LNCaP clone FGC (cell line): ENCODE measurements around the gene NDUFA5.
"Not testable (repeated sequence)": the region's sequence is repeated elsewhere in the genome, so short reads cannot be mapped to it uniquely, and the experiment has no call there.

Source experiments
- DNase-seq: peaks from one replicate; pipeline ENCODE4 v3.0.0-alpha.2; 2011; ENCODE audit warnings: low read depth
- H3K4me3 ChIP-seq: 2 replicates; pipeline ENCODE4 v1.5.1; 2011; ENCODE audit warnings: mild to moderate bottlenecking, low read depth, low read length, control low read depth
- TF ChIP-seq, protein P1 (sequence below): IDR thresholded peaks from 2 replicates; pipeline ENCODE4 v1.5.1; 2012; ENCODE audit warnings: mild to moderate bottlenecking; ENCODE audit not compliant: control insufficient read depth, insufficient read depth; ENCODE audit errors: extremely low read depth

Gene NDUFA5

DNA sequence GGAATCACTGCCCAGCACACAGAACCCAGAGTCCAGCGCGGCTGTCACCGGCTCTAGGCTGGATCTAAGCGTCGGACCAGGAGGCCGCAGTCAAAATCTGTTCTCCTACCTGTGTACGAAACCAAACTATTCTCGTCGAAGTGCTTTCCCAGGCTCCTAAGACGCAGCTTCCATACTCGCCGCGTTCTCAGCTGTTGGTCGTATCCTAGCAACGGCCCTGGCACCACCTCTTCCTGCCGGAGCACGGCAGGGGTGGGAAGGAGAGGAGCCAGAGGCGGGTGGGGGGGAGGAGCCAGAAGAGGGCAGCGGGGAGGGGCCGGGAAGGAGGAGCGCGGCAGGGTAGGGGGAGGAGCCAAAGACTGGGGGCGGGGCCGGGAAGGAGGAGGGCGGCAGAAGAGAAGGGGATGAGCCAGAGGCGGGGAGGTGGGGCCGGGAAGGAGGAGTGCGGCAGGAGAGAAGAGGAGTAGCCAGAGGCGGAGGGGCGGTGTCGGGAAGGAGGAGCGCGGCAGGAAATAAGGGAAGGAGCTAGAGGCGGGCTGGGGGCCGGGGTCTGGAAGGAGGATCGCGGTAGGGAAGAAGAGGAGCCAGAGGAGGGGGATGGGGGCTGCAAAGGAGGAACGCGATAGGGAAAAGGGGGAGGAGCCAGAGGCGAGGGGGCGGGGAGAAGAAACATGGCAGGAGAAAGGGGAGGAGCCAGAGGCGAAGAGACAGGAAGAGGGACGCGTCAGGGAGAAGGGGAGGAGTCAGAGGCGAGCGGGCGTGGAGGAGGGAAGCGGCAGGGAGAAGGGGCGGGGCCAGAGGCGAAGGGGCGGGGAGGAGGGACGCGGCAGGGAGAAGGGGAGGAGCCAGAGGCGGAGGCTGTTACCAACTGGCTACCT, 23.0 kb downstream of the NDUFA5 start, which contains the start of gene IQUB:
Gene IQUB, minus strand, starts transcription at position 213 of the 878 bp plus-strand sequence. CDS start 22,255 bp downstream, outside the sequence.
- TF ChIP-seq, protein P1, sequence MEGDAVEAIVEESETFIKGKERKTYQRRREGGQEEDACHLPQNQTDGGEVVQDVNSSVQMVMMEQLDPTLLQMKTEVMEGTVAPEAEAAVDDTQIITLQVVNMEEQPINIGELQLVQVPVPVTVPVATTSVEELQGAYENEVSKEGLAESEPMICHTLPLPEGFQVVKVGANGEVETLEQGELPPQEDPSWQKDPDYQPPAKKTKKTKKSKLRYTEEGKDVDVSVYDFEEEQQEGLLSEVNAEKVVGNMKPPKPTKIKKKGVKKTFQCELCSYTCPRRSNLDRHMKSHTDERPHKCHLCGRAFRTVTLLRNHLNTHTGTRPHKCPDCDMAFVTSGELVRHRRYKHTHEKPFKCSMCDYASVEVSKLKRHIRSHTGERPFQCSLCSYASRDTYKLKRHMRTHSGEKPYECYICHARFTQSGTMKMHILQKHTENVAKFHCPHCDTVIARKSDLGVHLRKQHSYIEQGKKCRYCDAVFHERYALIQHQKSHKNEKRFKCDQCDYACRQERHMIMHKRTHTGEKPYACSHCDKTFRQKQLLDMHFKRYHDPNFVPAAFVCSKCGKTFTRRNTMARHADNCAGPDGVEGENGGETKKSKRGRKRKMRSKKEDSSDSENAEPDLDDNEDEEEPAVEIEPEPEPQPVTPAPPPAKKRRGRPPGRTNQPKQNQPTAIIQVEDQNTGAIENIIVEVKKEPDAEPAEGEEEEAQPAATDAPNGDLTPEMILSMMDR, result no peak
- peak; percentile 88 for DNase-seq
- H3K4me3 ChIP-seq, result peak within 1 kb of the TSS; percentile 73

DNA sequence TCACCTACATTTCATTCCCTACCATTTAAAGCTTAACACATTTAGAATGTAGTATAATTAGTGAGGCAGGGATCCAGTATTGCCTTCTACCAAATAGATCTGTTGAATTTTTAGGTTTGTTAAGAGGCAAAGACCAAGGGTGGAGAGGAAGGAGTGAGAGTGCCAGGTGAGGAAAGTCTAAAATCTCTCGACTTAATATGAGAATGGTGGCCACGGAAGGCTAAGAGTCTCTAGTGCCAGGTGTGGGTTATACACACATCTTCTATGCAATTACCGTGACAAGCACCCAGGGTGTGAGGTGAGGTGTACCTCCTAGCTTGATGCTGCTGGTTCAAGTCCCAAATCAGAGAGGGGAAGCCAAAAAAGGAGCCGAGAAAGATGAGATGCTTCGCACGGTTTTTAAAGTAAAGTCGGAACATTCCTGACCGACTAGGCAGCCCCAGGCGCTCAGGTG, 23.7 kb downstream of the NDUFA5 start:
- TF ChIP-seq, protein P1, result no peak
- no peak for DNase-seq
- H3K4me3 ChIP-seq, result peak overlapping the region; percentile 73

DNA sequence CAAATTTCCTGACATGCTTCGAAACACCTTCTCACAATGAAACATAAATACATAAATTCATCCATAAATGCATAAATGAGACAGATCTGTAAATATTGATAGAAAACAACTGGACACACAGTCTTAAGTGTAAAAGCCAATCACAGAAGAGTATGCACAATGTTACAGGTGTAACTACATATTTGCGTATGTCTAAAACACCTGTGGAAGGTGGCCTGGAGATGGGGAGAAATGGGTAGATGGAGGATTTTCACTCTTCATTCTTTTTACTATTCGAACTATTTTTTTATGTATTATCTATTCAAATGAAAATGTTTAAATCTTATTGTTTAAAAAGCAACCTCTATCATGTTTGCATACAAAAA, 24.1 kb downstream of the NDUFA5 start:
- no peak for DNase-seq
- TF ChIP-seq, protein P1, result no peak
- H3K4me3 ChIP-seq, result peak overlapping the region; percentile 73

DNA sequence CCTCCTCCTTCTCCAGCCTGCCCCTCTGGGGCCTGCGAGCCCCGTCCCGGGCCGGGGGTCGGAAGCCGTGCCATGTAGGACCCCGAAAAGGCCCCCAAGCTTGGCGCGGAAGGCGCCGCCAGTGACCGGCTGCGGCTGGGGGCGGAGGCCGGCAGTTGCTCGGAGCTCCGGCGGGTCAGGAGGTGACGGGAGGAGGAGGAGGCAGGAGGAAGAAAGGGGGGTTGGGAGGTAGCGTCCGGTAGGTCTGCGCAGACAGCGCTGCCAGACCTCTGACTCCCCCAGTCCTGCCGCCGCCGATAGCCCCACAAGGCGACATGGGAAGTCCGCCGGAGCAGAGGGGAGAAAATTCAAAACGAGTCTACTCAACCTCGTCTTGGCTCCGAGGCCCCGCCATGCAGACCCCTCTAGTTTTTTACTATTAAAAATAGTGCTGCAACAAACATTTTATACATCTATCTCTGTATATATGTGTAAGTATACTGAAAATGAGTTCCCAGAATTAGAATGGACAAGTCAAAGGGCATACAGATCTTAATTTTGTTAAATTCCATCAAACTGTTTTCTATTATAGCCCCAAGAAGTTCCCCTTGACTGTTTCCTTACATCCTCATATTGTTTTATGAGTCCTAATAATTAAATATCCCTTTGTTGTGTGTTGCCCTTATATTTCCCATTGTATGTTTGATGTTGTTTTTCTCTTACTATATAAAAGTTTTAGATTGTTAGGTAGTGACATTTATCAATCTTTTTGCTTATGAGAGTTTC, 24.6 kb downstream of the NDUFA5 start:
- not testable (repeated sequence) for DNase-seq, H3K4me3 ChIP-seq

DNA sequence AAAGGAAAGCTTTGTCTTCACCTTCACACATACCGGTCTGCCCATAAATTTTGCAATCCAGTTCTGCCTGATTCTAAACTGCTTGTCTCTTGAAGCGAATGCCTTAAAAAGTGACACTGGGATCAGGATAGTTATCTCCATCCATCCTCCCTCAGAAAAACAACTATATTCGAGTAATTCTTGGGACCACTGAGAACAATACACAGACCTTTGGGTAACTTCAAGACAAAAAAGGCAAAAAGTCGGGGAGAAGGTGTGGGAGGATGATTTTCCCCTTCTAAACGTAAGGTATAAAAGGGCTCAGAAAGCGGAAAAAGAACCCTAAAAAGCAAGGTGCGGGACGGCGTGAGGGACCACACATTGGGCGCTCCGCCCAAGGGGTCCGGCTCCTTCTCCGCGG, 25.3 kb downstream of the NDUFA5 start:
- not testable (repeated sequence) for DNase-seq, H3K4me3 ChIP-seq

DNA sequence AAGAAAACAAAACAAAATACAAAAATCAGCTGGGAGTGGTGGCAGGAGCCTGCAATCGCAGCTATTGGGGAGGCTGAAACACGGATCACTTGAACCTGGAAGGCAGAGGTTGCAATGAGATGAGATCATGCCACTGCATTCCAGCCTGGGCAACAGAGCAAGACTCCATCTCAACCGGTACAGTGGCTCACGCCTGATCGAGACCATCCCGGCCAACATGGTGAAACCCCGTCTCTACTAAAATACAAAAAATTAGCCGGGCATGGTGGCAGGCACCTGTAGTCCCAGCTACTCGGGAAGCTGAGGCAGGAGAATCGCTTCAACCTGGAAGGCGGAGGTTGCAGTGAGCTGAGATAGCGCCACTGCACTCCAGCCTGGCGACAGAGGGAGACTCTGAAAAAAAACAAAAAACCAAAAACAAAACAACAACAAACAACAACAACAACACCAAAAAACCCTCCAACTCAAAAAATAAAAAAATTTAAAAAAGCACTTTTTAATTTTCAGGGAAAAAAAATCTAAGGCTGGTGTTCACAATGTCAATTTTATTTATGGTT, 27.5 kb downstream of the NDUFA5 start:
- not testable (repeated sequence) for H3K4me3 ChIP-seq, DNase-seq

DNA sequence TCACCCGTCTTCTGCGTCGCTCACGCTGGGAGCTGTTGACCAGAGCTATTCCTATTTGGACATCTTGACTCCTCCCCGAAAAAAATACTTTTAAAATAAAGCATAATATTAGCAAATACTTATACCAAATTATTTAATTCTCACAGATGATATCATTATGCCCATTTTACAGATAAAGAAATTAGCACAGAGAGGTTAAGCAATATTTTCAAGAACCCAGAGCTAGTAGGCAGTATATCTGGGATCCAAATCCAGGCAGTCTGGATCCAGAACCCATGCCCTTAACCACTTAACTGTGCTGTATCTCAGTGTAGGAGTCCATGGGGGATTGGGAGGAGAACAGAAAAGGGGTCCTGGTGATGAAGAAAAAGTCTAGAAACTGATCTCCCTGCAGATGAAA, 29.4 kb downstream of the NDUFA5 start:
- TF ChIP-seq, protein P1, result no peak
- no peak overlapping the region for H3K4me3 ChIP-seq
- no peak for DNase-seq

DNA sequence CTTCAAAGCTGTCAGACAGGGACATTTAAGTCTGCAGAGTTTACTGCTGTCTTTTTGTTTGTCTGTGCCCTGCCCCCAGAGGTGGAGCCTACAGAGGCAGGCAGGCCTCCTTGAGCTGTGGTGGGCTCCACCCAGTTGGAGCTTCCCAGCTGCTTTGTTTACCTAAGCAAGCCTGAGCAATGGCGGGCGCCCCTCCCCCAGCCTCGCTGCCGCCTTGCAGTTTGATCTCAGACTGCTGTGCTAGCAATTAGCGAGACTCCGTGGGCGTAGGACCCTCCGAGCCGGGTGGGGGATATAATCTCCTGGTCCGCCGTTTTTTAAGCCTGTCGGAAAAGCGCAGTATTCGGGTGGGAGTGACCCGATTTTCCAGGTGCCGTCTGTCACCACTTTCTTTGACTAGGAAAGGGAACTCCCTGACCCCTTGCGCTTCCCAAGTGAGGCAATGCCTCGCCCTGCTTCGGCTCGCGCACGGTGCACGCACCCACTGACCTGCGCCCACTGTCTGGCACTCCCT, 29.8 kb downstream of the NDUFA5 start:
- DNase-seq, result not testable (repeated sequence)
- peak overlapping the region; percentile 37 for H3K4me3 ChIP-seq

DNA sequence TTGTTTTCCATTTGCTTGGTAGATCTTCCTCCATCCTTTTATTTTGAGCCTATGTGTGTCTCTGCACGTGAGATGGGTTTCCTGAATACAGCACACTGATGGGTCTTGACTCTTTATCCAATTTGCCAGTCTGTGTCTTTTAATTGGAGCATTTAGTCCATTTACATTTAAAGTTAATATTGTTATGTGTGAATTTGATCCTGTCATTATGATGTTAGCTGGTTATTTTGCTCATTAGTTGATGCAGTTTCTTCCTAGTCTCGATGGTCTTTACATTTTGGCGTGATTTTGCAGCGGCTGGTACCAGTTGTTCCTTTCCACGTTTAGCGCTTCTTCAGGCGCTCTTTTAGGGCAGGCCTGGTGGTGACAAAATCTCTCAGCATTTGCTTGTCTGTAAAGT, 31.1 kb downstream of the NDUFA5 start:
- H3K4me3 ChIP-seq, DNase-seq: not testable (repeated sequence)
